ENCODE measurements around the gene CPT2. TPM values are rescaled to one million over a fixed set of nuclear protein-coding genes. Genes with fewer than 3 reads are reported as not detected.

CPT2 gene
- total RNA-seq, 2 experiments from 2014 or later: 10.6 to 12.0 TPM

GRCh38 chr1:53186533-53186932, 10.1 kb upstream of the CPT2 start:
- H3K9me3 Mint-ChIP-seq: no peaks in the 10 kb centered on the region
- peaks cover 4% of the 10 kb centered on the region for H3K4me1 ChIP-seq (ENCODE audit: insufficient read depth, low read length)
- ATAC-seq (ENCODE audit: poor library complexity) (no peak), DNase-seq (no peak)
- no peak overlapping the region for H3K4me3 Mint-ChIP-seq
- no peaks in the 10 kb centered on the region for H3K27me3 Mint-ChIP-seq
- no peak for TF ChIP-seq CTCF (IDR thresholded peaks at IDR 0.05)
- H3K9me3 ChIP-seq (ENCODE audit: control insufficient read depth in 1 of 2, insufficient read depth in 1 of 2, low read length in 2 of 2): peaks cover 0 to 11% of the 10 kb centered on the region in 2 experiments
- no peaks in the 10 kb centered on the region for H3K36me3 Mint-ChIP-seq (ENCODE audit: low read depth)
- no peak overlapping the region for H3K4me3 ChIP-seq (ENCODE audit: low read length)
- no peaks in the 10 kb centered on the region for H3K36me3 ChIP-seq (ENCODE audit: insufficient read depth, low read length)
- no peaks in the 10 kb centered on the region for H3K4me1 Mint-ChIP-seq (ENCODE audit: low read depth)
- CTCF ChIA-PET: no interaction called here
- H3K27ac Mint-ChIP-seq: no peak overlapping the region
- intact Hi-C loops (cut with DNase I, micrococcal nuclease): no loop called here
- H3K27ac ChIP-seq (ENCODE audit: low read depth in 1 of 2, low read length in 2 of 2): no peak overlapping the region
- H3K27me3 ChIP-seq (ENCODE audit: control insufficient read depth in 1 of 2, insufficient read depth in 2 of 2, low read length in 2 of 2): no peaks in the 10 kb centered on the region
- POLR2A ChIA-PET: interaction anchor here (1.6 kb wide), 1 partner anchor 10 kb away, joined by 4 read pairs; no protein-coding TSS in a partner anchor

- H3K27ac Mint-ChIP-seq: no peak overlapping the region
- CTCF ChIA-PET: no interaction called here
- TF ChIP-seq CTCF (IDR thresholded peaks at IDR 0.05): no peak
- H3K4me3 Mint-ChIP-seq: no peak overlapping the region
- no peaks in the 10 kb centered on the region for H3K27me3 ChIP-seq (ENCODE audit: control insufficient read depth in 1 of 2, insufficient read depth in 2 of 2, low read length in 2 of 2)
- intact Hi-C loops (cut with DNase I, micrococcal nuclease): no loop called here
- peaks cover under 1% of the 10 kb centered on the region for H3K4me1 ChIP-seq (ENCODE audit: insufficient read depth, low read length)
- H3K36me3 Mint-ChIP-seq (ENCODE audit: low read depth): no peaks in the 10 kb centered on the region
- DNase-seq (no peak), ATAC-seq (ENCODE audit: poor library complexity) (no peak)
- peaks cover 0 to 11% of the 10 kb centered on the region in 2 experiments for H3K9me3 ChIP-seq (ENCODE audit: control insufficient read depth in 1 of 2, insufficient read depth in 1 of 2, low read length in 2 of 2)
- H3K36me3 ChIP-seq (ENCODE audit: insufficient read depth, low read length): no peaks in the 10 kb centered on the region
- no peaks in the 10 kb centered on the region for H3K4me1 Mint-ChIP-seq (ENCODE audit: low read depth)
- POLR2A ChIA-PET: no interaction called here
- no peak overlapping the region for H3K27ac ChIP-seq (ENCODE audit: low read depth in 1 of 2, low read length in 2 of 2)
- H3K4me3 ChIP-seq (ENCODE audit: low read length): no peak overlapping the region
- H3K9me3 Mint-ChIP-seq: no peaks in the 10 kb centered on the region
- no peaks in the 10 kb centered on the region for H3K27me3 Mint-ChIP-seq
These were observed 9.2 kb upstream of the CPT2 start for GRCh38 chr1:53187401-53187800.

- H3K36me3 ChIP-seq (ENCODE audit: insufficient read depth, low read length): no peaks in the 10 kb centered on the region
- H3K27me3 ChIP-seq (ENCODE audit: control insufficient read depth in 1 of 2, insufficient read depth in 2 of 2, low read length in 2 of 2): no peaks in the 10 kb centered on the region
- H3K4me3 Mint-ChIP-seq: no peak overlapping the region
- TF ChIP-seq CTCF (IDR thresholded peaks at IDR 0.05): no peak
- H3K9me3 Mint-ChIP-seq: no peaks in the 10 kb centered on the region
- CTCF ChIA-PET: no interaction called here
- no peaks in the 10 kb centered on the region for H3K27me3 Mint-ChIP-seq
- POLR2A ChIA-PET: no interaction called here
- no peaks in the 10 kb centered on the region for H3K4me1 Mint-ChIP-seq (ENCODE audit: low read depth)
- H3K27ac ChIP-seq (ENCODE audit: low read depth in 1 of 2, low read length in 2 of 2): no peak overlapping the region
- H3K9me3 ChIP-seq (ENCODE audit: control insufficient read depth in 1 of 2, insufficient read depth in 1 of 2, low read length in 2 of 2): peaks cover 0 to 11% of the 10 kb centered on the region in 2 experiments
- H3K4me3 ChIP-seq (ENCODE audit: low read length): no peak overlapping the region
- intact Hi-C loops (cut with DNase I, micrococcal nuclease): no loop called here
- ATAC-seq (ENCODE audit: poor library complexity): no peak
- no peak for DNase-seq
- no peak overlapping the region for H3K27ac Mint-ChIP-seq
- H3K4me1 ChIP-seq (ENCODE audit: insufficient read depth, low read length): no peaks in the 10 kb centered on the region
- H3K36me3 Mint-ChIP-seq (ENCODE audit: low read depth): no peaks in the 10 kb centered on the region
These were observed 8.5 kb upstream of the CPT2 start for GRCh38 chr1:53188099-53188498.
